Calu3 (cell line): Measurements from ENCODE around the gene FOXD4. TPM values are rescaled to one million over a fixed set of nuclear protein-coding genes. Genes with fewer than 3 reads are reported as not detected.
"Not testable (repeated sequence)": the region's sequence is repeated elsewhere in the genome, so short reads cannot be mapped to it uniquely, and the experiment has no call there.

Experiments used
- BruUV-seq: library from RNA; stranded (reverse); fragments of 400-500 nt; replicated peaks from 2 replicates; lab custom pipeline; 2021; lab: Mats Ljungman, UMichigan
- CTCF ChIA-PET: fragments of 300-600 bp; sonication (Branson Sonifier 250); formaldehyde crosslinking; loops from one replicate; lab custom pipeline; 2022; ENCODE audit warnings: antibody characterized with exemption; lab: Charles Lee
- DNase-seq: peaks from one replicate; pipeline ENCODE4 v3.0.0; 2022
- H3K27ac Mint-ChIP-seq: one replicate; pipeline ENCODE4 v1.8.0; 2022; ENCODE audit warnings: mixed read lengths; ENCODE audit not compliant: unreplicated experiment
- H3K27me3 Mint-ChIP-seq: one replicate; pipeline ENCODE4 v1.8.0; 2022; ENCODE audit warnings: mixed read lengths; ENCODE audit not compliant: unreplicated experiment
- H3K36me3 Mint-ChIP-seq: one replicate; pipeline ENCODE4 v1.8.0; 2022; ENCODE audit warnings: mild to moderate bottlenecking, moderate library complexity, mixed read lengths; ENCODE audit not compliant: insufficient read depth, unreplicated experiment
- H3K4me1 Mint-ChIP-seq: one replicate; pipeline ENCODE4 v1.8.0; 2022; ENCODE audit warnings: mild to moderate bottlenecking, low read depth, mixed read lengths; ENCODE audit not compliant: unreplicated experiment
- H3K4me3 Mint-ChIP-seq: one replicate; pipeline ENCODE4 v1.8.0; 2022; ENCODE audit warnings: mild to moderate bottlenecking, low read depth, moderate library complexity, mixed read lengths; ENCODE audit not compliant: unreplicated experiment
- H3K9me3 Mint-ChIP-seq: one replicate; pipeline ENCODE4 v1.8.0; 2022; ENCODE audit warnings: low read depth, mixed read lengths; ENCODE audit not compliant: unreplicated experiment
- intact Hi-C: fragments of 100-400 bp; cut with micrococcal nuclease; formaldehyde crosslinking; loops from one replicate; pipeline ENCODE4 v1.10.0; 2022; ENCODE audit not compliant: unreplicated experiment
- total RNA-seq: library from RNA; stranded (reverse); gene quantifications from 2 replicates; pipeline ENCODE4 v1.2.3, GENCODE V29; 2022

The FOXD4 gene
- total RNA-seq, 1 experiment from 2014 or later: 1.7 TPM

GRCh38 chr9:94992-95391, 23.2 kb downstream of the FOXD4 start:
- H3K4me1 Mint-ChIP-seq, DNase-seq, H3K9me3 Mint-ChIP-seq, H3K4me3 Mint-ChIP-seq, CTCF ChIA-PET, BruUV-seq, H3K36me3 Mint-ChIP-seq, H3K27ac Mint-ChIP-seq, intact Hi-C loops: not testable (repeated sequence)
- H3K27me3 Mint-ChIP-seq: peaks cover 13% of the 10 kb centered on the region

GRCh38 chr9:94323-94722, 23.9 kb downstream of the FOXD4 start:
- intact Hi-C loops, CTCF ChIA-PET, H3K9me3 Mint-ChIP-seq, H3K36me3 Mint-ChIP-seq, H3K27ac Mint-ChIP-seq, H3K4me3 Mint-ChIP-seq, DNase-seq, H3K4me1 Mint-ChIP-seq, BruUV-seq: not testable (repeated sequence)
- peaks cover 13% of the 10 kb centered on the region for H3K27me3 Mint-ChIP-seq

GRCh38 chr9:93909-94308, 24.3 kb downstream of the FOXD4 start:
- peaks cover 13% of the 10 kb centered on the region for H3K27me3 Mint-ChIP-seq
- CTCF ChIA-PET, H3K4me3 Mint-ChIP-seq, H3K4me1 Mint-ChIP-seq, H3K36me3 Mint-ChIP-seq, H3K9me3 Mint-ChIP-seq, intact Hi-C loops, H3K27ac Mint-ChIP-seq, DNase-seq, BruUV-seq: not testable (repeated sequence)

GRCh38 chr9:90851-91250, 27.4 kb downstream of the FOXD4 start:
- peaks cover 13% of the 10 kb centered on the region for H3K27me3 Mint-ChIP-seq
- H3K27ac Mint-ChIP-seq, H3K4me1 Mint-ChIP-seq, DNase-seq, CTCF ChIA-PET, intact Hi-C loops, H3K4me3 Mint-ChIP-seq, H3K36me3 Mint-ChIP-seq, H3K9me3 Mint-ChIP-seq, BruUV-seq: not testable (repeated sequence)

- H3K9me3 Mint-ChIP-seq, H3K4me3 Mint-ChIP-seq, H3K4me1 Mint-ChIP-seq, H3K27ac Mint-ChIP-seq, H3K36me3 Mint-ChIP-seq, intact Hi-C loops, BruUV-seq, CTCF ChIA-PET, DNase-seq, H3K27me3 Mint-ChIP-seq: not testable (repeated sequence)
Observed at GRCh38 chr9:88396-89037, 29.7 kb downstream of the FOXD4 start.

- CTCF ChIA-PET, intact Hi-C loops: not testable (repeated sequence)
Observed at GRCh38 chr9:87860-88259, 30.4 kb downstream of the FOXD4 start.

GRCh38 chr9:87105-87504, 31.1 kb downstream of the FOXD4 start:
- BruUV-seq: not testable (repeated sequence)

More at GRCh38 chr9:87860-88259, 30.4 kb downstream of the FOXD4 start:
- not testable (repeated sequence) for H3K9me3 Mint-ChIP-seq, DNase-seq, BruUV-seq, H3K36me3 Mint-ChIP-seq, H3K4me3 Mint-ChIP-seq, H3K27ac Mint-ChIP-seq, H3K27me3 Mint-ChIP-seq, H3K4me1 Mint-ChIP-seq

GRCh38 chr9:86697-87096, 31.5 kb downstream of the FOXD4 start:
- intact Hi-C loops, H3K9me3 Mint-ChIP-seq, H3K4me3 Mint-ChIP-seq, H3K36me3 Mint-ChIP-seq, H3K27me3 Mint-ChIP-seq, BruUV-seq, H3K4me1 Mint-ChIP-seq, H3K27ac Mint-ChIP-seq, DNase-seq, CTCF ChIA-PET: not testable (repeated sequence)

More at GRCh38 chr9:87105-87504, 31.1 kb downstream of the FOXD4 start:
- H3K4me3 Mint-ChIP-seq, H3K9me3 Mint-ChIP-seq, H3K27me3 Mint-ChIP-seq, DNase-seq, H3K4me1 Mint-ChIP-seq, intact Hi-C loops, CTCF ChIA-PET, H3K36me3 Mint-ChIP-seq, H3K27ac Mint-ChIP-seq: not testable (repeated sequence)

- intact Hi-C loops, H3K36me3 Mint-ChIP-seq, BruUV-seq, H3K27me3 Mint-ChIP-seq, DNase-seq, H3K27ac Mint-ChIP-seq, H3K4me1 Mint-ChIP-seq, H3K9me3 Mint-ChIP-seq, CTCF ChIA-PET, H3K4me3 Mint-ChIP-seq: not testable (repeated sequence)
Observed at GRCh38 chr9:82932-83689, 35.1 kb downstream of the FOXD4 start.

GRCh38 chr9:78333-78732, 39.9 kb downstream of the FOXD4 start:
- CTCF ChIA-PET, BruUV-seq, H3K4me3 Mint-ChIP-seq, H3K9me3 Mint-ChIP-seq, intact Hi-C loops, DNase-seq, H3K36me3 Mint-ChIP-seq, H3K4me1 Mint-ChIP-seq, H3K27ac Mint-ChIP-seq: not testable (repeated sequence)
- peaks cover 18% of the 10 kb centered on the region for H3K27me3 Mint-ChIP-seq
